ENCODE measurements around the gene PPP1CA.
A peak's percentile ranks its signal among the peaks of the same experiment; 100 is the strongest.

Gene PPP1CA

GRCh38 chr11:67400942-67401494 lies 640 bp downstream of the PPP1CA start:
- no peak for DNase-seq

- no peak for DNase-seq
Observed at GRCh38 chr11:67400251-67400941, 1.3 kb downstream of the PPP1CA start.

GRCh38 chr11:67398661-67399563 lies 2.7 kb downstream of the PPP1CA start:
- no peak for DNase-seq

- DNase-seq: no peak
Observed at GRCh38 chr11:67397986-67398660, 3.5 kb downstream of the PPP1CA start.

- no peak for DNase-seq
Observed at GRCh38 chr11:67397536-67397935, 4.1 kb downstream of the PPP1CA start.

GRCh38 chr11:67396587-67397389 lies 4.9 kb downstream of the PPP1CA start:
- DNase-seq: no peak

GRCh38 chr11:67396259-67396581 lies 5.4 kb downstream of the PPP1CA start:
- DNase-seq: no peak

- DNase-seq: no peak
Observed at GRCh38 chr11:67395555-67396258, 6.0 kb downstream of the PPP1CA start.

- DNase-seq: no peak
Observed at GRCh38 chr11:67393990-67394389, 7.7 kb downstream of the PPP1CA start.

- no peak for DNase-seq
Observed at GRCh38 chr11:67393437-67393836, 8.2 kb downstream of the PPP1CA start.

GRCh38 chr11:67392183-67392715 lies 9.4 kb downstream of the PPP1CA start:
- DNase-seq: no peak

GRCh38 chr11:67391304-67392182 lies 10.1 kb downstream of the PPP1CA start, which contains the start of gene RAD9A:
RAD9A (plus strand) TSS chr11:67391986; CDS start chr11:67392045, 59 bp downstream.
- DNase-seq: peak; percentile 90

GRCh38 chr11:67390947-67391303 lies 10.7 kb downstream of the PPP1CA start:
- no peak for DNase-seq

- peak; percentile 39 for DNase-seq
Observed at GRCh38 chr11:67389477-67389876, 12.2 kb downstream of the PPP1CA start.

GRCh38 chr11:67387518-67387917 lies 14.1 kb downstream of the PPP1CA start:
- DNase-seq: no peak

- no peak for DNase-seq
Observed at GRCh38 chr11:67387069-67387468, 14.6 kb downstream of the PPP1CA start.

GRCh38 chr11:67384851-67385366 lies 16.7 kb downstream of the PPP1CA start:
- DNase-seq: no peak

GRCh38 chr11:67382276-67383136 lies 19.2 kb downstream of the PPP1CA start:
- peak; percentile 73 for DNase-seq

All from effector CD8-positive, alpha-beta T cell (primary cell).